Spleen (tissue), 7 donors: ENCODE measurements around the gene MAFF.

ENCODE experiments used
- CTCF ChIP-seq, 11 experiments: fragments of 200-600 bp in 7 of 11; fragments of 450-650 bp in 4 of 11; sonication (generic) in 4 of 11; IDR thresholded peaks in 8 of 11; conservative IDR thresholded peaks in 3 of 11; 1 replicate in 7 of 11; 2 replicates in 4 of 11; pipeline versions ENCODE4 v1.4.0 to v1.8.0; 2016 to 2021; ENCODE audit warnings: antibody characterized with exemption in 11 of 11, inconsistent platforms in 4 of 11, mild to moderate bottlenecking in 1 of 11
- POLR2A ChIP-seq, 3 donors: fragments of 450-650 bp; IDR thresholded peaks; one replicate each; pipeline ENCODE4 v1.5.1; 2017; ENCODE audit warnings: antibody characterized with exemption in 3 of 3, mild to moderate bottlenecking in 1 of 3
- POLR2AphosphoS5 ChIP-seq, 3 donors: sonication (generic); formaldehyde crosslinking; IDR thresholded peaks; one replicate each; pipeline ENCODE4 v1.5.1; 2017; ENCODE audit warnings: antibody characterized with exemption in 3 of 3
- donor health status: DM: no; HTN: no; CAD: no; lungs with moderate emphysema.
- donor health status: DM: no; HTN: no; CAD: no.
- donor health status: DM: no; HTN: no; CAD: no.

DNA sequence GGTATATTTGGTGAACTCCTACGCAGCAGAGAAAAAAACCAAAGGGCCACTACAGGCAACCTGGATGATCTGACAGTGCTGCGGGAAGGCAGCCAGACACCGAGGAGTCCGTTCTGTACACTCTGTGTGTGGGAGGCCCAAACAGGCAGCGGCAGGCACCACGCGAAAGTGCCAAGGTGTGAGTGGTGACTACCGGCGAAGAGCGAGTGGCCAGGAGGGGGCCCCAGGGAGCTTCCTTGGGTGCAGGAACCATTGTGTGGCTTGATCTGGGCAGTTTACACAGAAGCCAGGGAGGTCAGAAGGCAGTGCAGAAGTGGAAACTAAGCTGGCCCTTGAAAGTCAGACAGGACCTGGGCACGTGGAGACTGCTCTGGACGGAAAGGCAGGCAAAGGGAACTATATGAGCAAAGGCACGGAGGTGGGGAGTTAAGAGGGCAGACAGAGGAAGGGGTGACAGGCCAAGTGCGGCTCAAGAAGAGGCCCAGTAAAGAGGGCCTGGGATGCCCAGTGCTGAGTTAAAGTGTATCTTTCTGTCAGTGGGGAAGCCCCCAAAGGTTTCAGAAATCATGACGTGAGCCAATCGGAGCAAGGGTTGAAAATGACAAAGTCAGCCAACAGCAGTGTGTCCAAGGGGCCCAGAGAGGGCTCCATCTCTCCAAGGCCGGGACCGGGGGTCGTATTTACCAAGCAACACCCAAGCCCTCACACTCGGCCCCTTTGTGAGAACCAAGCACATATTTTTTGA is 60.4 kb downstream of the MAFF start:
- TF ChIP-seq CTCF (IDR thresholded peaks at IDR 0.05 in 8 of 11, conservative IDR thresholded peaks at IDR 0.05 in 3 of 11) (peak in 8 of 11 experiments; percentile 33 to 68 (median 52)), POLR2AphosphoS5 (IDR thresholded peaks at IDR 0.05) (peak; percentile 26 to 43 (median 29)), POLR2A (IDR thresholded peaks at IDR 0.05) (no peak)
